ENCODE data around the gene CERK.

DNA sequence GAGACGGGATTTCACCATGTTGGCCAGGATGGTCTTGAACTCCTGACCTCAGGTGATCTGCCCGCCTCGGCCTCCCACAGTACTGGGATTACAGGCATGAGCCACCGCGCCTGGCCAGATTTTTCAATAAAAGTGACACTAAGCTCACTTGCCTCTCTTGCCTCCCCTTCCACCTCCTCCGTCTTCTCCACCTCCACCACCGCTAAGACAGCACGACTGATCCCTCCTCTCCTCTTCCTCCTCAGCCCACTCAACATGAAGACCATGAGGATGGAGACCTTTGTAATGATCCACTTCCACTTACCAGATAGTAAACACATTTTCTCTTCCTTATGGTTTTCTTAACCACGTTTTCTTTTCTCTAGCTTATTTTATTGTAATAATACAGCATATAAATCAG, 14.2 kb downstream of the CERK start:
- TF ChIP-seq, protein P1, sequence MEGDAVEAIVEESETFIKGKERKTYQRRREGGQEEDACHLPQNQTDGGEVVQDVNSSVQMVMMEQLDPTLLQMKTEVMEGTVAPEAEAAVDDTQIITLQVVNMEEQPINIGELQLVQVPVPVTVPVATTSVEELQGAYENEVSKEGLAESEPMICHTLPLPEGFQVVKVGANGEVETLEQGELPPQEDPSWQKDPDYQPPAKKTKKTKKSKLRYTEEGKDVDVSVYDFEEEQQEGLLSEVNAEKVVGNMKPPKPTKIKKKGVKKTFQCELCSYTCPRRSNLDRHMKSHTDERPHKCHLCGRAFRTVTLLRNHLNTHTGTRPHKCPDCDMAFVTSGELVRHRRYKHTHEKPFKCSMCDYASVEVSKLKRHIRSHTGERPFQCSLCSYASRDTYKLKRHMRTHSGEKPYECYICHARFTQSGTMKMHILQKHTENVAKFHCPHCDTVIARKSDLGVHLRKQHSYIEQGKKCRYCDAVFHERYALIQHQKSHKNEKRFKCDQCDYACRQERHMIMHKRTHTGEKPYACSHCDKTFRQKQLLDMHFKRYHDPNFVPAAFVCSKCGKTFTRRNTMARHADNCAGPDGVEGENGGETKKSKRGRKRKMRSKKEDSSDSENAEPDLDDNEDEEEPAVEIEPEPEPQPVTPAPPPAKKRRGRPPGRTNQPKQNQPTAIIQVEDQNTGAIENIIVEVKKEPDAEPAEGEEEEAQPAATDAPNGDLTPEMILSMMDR (IDR thresholded peaks at IDR 0.05 in 8 of 11, conservative IDR thresholded peaks at IDR 0.05 in 3 of 11): no peak
- TF ChIP-seq POLR2AphosphoS5 (IDR thresholded peaks at IDR 0.05) (no peak), POLR2A (IDR thresholded peaks at IDR 0.05) (no peak)

All from spleen (tissue), 7 donors.